ENCODE results near the gene ZNF543. TPM values are rescaled to one million over a fixed set of nuclear protein-coding genes. Genes with fewer than 3 reads are reported as not detected.

Gene ZNF543
- total RNA-seq, 4 donors from 2014 or later = 1.4 to 9.7 (median 4.3) TPM

GRCh38 chr19:57279418-57280164 lies 40.7 kb upstream of the ZNF543 start:
- peaks cover 0 to 6% (median 2%) of the 10 kb centered on the region in 4 donors for H3K36me3 ChIP-seq
- in situ Hi-C loops (cut with MboI; ENCODE audit: low pct_ligation_motif_present in 1 of 4, low pct_unique_long_range_greater_than_20kb in 1 of 4, low sequenced_read_pairs in 3 of 4) = no loop called here
- H3K4me1 ChIP-seq = peaks cover 9 to 34% (median 15%) of the 10 kb centered on the region in 4 donors
- WGBS, 2 donors (ENCODE audit: low coverage in 1 of 2) = 7 to 31% methylated on average over 4 to 25 of the region's 25 CpGs
- no peaks in the 10 kb centered on the region for H3K27me3 ChIP-seq
- DNase-seq = peak; percentile 91
- H3K27ac ChIP-seq = peak overlapping the region; percentile 94 to 99 (median 97)
- TF ChIP-seq CTCF (IDR thresholded peaks at IDR 0.05) = peak in 3 of 5 experiments; percentile 7 to 47 (median 36)
- TF ChIP-seq POLR2AphosphoS5 (IDR thresholded peaks at IDR 0.05) = peak; percentile 82 to 94 (median 93)
- TF ChIP-seq POLR2A (IDR thresholded peaks at IDR 0.05) = no peak
- TF ChIP-seq EP300 (IDR thresholded peaks at IDR 0.05; ENCODE audit: low read depth) = peak; percentile 92
- peak overlapping the region; percentile 86 to 98 (median 92) for H3K4me3 ChIP-seq
- intact Hi-C loops (cut with DNase I; ENCODE audit: low total_unique reads) = loop anchor here (1.0 to 2.0 kb wide), 2 partner anchors 26 to 39 kb away; partner anchors contain the start of gene ZNF805
- no peaks in the 10 kb centered on the region for H3K9me3 ChIP-seq

GRCh38 chr19:57280165-57280961 lies 39.9 kb upstream of the ZNF543 start, which contains the start of gene ZNF460:
ZNF460 (plus strand) TSS chr19:57280485; CDS start chr19:57280807, 322 bp downstream.
- Histone ChIP-seq H3K27ac (peak within 1 kb of the TSS; percentile 94 to 99 (median 97)), H3K4me3 (peak within 1 kb of the TSS; percentile 86 to 98 (median 92)), H3K9me3 (no peaks in the 10 kb centered on the region), H3K4me1 (peaks cover 9 to 34% (median 15%) of the 10 kb centered on the region in 4 donors), H3K27me3 (no peaks in the 10 kb centered on the region), H3K36me3 (peaks cover 0 to 13% (median 6%) of the 10 kb centered on the region in 4 donors)
- TF ChIP-seq POLR2AphosphoS5 (IDR thresholded peaks at IDR 0.05) = peak; percentile 83 to 85 (median 84)
- peak; percentile 90 for TF ChIP-seq POLR2A (IDR thresholded peaks at IDR 0.05)
- TF ChIP-seq CTCF (IDR thresholded peaks at IDR 0.05) = peak in 1 of 5 experiments; percentile 12
- TF ChIP-seq EP300 (IDR thresholded peaks at IDR 0.05; ENCODE audit: low read depth) = no peak
- intact Hi-C loops (cut with DNase I; ENCODE audit: low total_unique reads) = loop anchor here (2.0 kb wide), 1 partner anchor 40 kb away; the partner anchor contains the start of gene ZNF805
- WGBS, 2 donors (ENCODE audit: low coverage in 1 of 2) = 1% methylated on average over 40 of the region's 71 CpGs; no CpG with 5 or more reads in 1 of the 2 donors
- peak; percentile 97 for DNase-seq
- in situ Hi-C loops (cut with MboI; ENCODE audit: low pct_ligation_motif_present in 1 of 4, low pct_unique_long_range_greater_than_20kb in 1 of 4, low sequenced_read_pairs in 3 of 4) = no loop called here

- TF ChIP-seq EP300 (IDR thresholded peaks at IDR 0.05; ENCODE audit: low read depth) (no peak), POLR2A (IDR thresholded peaks at IDR 0.05) (no peak), CTCF (IDR thresholded peaks at IDR 0.05) (no peak), POLR2AphosphoS5 (IDR thresholded peaks at IDR 0.05) (no peak)
- H3K27ac ChIP-seq = peak overlapping the region; percentile 94 to 99 (median 97)
- H3K27me3 ChIP-seq = no peaks in the 10 kb centered on the region
- intact Hi-C loops (cut with DNase I; ENCODE audit: low total_unique reads) (loop anchor here (2.0 kb wide), 1 partner anchor 40 kb away; the partner anchor contains the start of gene ZNF805), in situ Hi-C loops (cut with MboI; ENCODE audit: low pct_ligation_motif_present in 1 of 4, low pct_unique_long_range_greater_than_20kb in 1 of 4, low sequenced_read_pairs in 3 of 4) (no loop called here)
- peak overlapping the region; percentile 86 to 98 (median 92) for H3K4me3 ChIP-seq
- no peak for DNase-seq
- H3K9me3 ChIP-seq = no peaks in the 10 kb centered on the region
- peaks cover 0 to 20% (median 9%) of the 10 kb centered on the region in 4 donors for H3K36me3 ChIP-seq
- 6 to 13% methylated on average over 3 to 6 of the region's 6 CpGs for WGBS, 2 donors (ENCODE audit: low coverage in 1 of 2)
- peaks cover 9 to 34% (median 15%) of the 10 kb centered on the region in 4 donors for H3K4me1 ChIP-seq
Measured at GRCh38 chr19:57280962-57281400, 39.3 kb upstream of the ZNF543 start.
